ENCODE measurements around the gene RET.

The RET gene

DNA sequence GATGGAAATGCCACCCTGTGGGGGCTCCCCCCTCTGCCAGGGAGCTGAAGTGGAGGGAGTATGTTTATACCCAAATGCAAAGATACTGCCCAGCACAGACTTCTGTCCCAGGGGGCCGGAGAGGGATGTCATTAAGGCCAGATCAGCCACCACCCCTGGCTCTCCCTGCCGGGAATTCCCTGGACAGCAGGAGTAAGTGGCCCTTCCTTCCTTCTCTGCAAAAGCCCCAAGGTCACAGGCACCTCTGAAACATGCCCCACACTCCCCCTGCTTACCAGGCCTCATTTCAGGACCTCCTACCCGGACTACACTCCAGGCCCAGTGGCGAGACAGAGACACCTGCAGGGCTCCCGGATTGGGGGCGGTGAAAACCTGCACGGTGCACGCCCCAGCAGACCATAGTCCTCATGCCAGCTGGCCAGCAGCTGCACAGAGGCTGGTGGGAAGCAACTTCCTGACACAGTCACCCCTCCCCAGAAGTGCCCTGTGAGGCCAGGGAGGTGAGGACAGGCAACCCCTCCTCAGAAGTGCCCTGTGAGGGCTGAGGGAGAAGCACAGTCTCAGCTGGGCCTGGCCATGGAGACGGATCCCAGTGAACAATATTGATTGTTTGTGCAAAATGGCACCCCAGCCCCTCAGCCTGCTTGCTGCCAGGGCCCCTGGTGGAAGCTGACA, 33.0 kb upstream of the RET start:
- no peak overlapping the region for H3K4me2 ChIP-seq (ENCODE audit: insufficient read depth, low read length)
- no peak overlapping the region for H3K9ac ChIP-seq (ENCODE audit: low read depth, low read length)
- H4K20me1 ChIP-seq (ENCODE audit: insufficient read depth, low read length), result no peaks in the 10 kb centered on the region
- no peak for ATAC-seq (ENCODE audit: insufficient read depth, low read depth)
- peaks cover 6% of the 10 kb centered on the region for H3K4me1 ChIP-seq (ENCODE audit: insufficient read depth, low read length)
- no peaks in the 10 kb centered on the region for H3K36me3 ChIP-seq (ENCODE audit: insufficient read depth, low read length)
- H3K79me2 ChIP-seq (ENCODE audit: insufficient read depth, low read length), result no peaks in the 10 kb centered on the region
- H3K27ac ChIP-seq (ENCODE audit: low read length), result no peak overlapping the region
- TF ChIP-seq, protein P1, sequence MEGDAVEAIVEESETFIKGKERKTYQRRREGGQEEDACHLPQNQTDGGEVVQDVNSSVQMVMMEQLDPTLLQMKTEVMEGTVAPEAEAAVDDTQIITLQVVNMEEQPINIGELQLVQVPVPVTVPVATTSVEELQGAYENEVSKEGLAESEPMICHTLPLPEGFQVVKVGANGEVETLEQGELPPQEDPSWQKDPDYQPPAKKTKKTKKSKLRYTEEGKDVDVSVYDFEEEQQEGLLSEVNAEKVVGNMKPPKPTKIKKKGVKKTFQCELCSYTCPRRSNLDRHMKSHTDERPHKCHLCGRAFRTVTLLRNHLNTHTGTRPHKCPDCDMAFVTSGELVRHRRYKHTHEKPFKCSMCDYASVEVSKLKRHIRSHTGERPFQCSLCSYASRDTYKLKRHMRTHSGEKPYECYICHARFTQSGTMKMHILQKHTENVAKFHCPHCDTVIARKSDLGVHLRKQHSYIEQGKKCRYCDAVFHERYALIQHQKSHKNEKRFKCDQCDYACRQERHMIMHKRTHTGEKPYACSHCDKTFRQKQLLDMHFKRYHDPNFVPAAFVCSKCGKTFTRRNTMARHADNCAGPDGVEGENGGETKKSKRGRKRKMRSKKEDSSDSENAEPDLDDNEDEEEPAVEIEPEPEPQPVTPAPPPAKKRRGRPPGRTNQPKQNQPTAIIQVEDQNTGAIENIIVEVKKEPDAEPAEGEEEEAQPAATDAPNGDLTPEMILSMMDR (IDR thresholded peaks at IDR 0.05; ENCODE audit: borderline replicate concordance, extremely low read depth, low read length, poor library complexity, severe bottlenecking), result no peak
- no peak for TF ChIP-seq EZH2 (IDR thresholded peaks at IDR 0.05; ENCODE audit: borderline replicate concordance, low read depth, low read length, severe bottlenecking)
- DNase-seq, result no peak
- H3K27me3 ChIP-seq (ENCODE audit: insufficient read depth, low read length, poor library complexity), result no peaks in the 10 kb centered on the region
- H2AFZ ChIP-seq (ENCODE audit: low read depth, low read length), result no peak overlapping the region
- no peak overlapping the region for H3K4me3 ChIP-seq (ENCODE audit: low read depth in 1 of 2, low read length in 2 of 2)
- no peaks in the 10 kb centered on the region for H3K9me3 ChIP-seq (ENCODE audit: insufficient read depth, low read length, severe bottlenecking)

DNA sequence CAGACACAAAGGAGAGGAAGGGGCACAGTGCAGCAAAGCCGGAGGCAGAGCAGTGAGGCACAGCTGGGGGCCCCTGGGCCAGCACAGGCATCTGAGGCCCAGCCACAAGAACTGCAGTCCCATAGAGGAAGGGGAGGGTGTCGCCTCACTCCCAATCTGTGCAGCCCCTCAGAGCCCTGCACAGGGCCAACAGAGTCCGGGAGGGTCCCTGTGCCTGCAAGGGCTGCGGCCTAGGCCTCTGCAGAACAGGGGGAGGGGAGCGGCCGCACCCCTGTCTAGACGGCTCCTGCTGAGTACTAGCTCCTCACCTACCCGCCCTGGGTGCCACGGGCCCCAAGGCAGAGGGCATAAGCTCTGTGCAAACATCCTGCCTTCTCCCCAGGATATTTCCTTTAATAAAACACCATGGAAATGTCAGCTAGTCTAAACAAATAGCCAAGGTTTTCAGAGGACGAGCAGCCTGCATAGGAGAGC, 32.4 kb upstream of the RET start:
- ATAC-seq (ENCODE audit: insufficient read depth, low read depth), result no peak
- Histone ChIP-seq H3K9ac (ENCODE audit: low read depth, low read length) (no peak overlapping the region), H3K9me3 (ENCODE audit: insufficient read depth, low read length, severe bottlenecking) (no peaks in the 10 kb centered on the region), H3K79me2 (ENCODE audit: insufficient read depth, low read length) (no peaks in the 10 kb centered on the region), H3K27me3 (ENCODE audit: insufficient read depth, low read length, poor library complexity) (no peaks in the 10 kb centered on the region), H3K36me3 (ENCODE audit: insufficient read depth, low read length) (no peaks in the 10 kb centered on the region), H3K4me1 (ENCODE audit: insufficient read depth, low read length) (peaks cover 6% of the 10 kb centered on the region), H2AFZ (ENCODE audit: low read depth, low read length) (no peak overlapping the region), H3K27ac (ENCODE audit: low read length) (no peak overlapping the region), H3K4me3 (ENCODE audit: low read depth in 1 of 2, low read length in 2 of 2) (no peak overlapping the region), H3K4me2 (ENCODE audit: insufficient read depth, low read length) (no peak overlapping the region), H4K20me1 (ENCODE audit: insufficient read depth, low read length) (no peaks in the 10 kb centered on the region)
- no peak for TF ChIP-seq EZH2 (IDR thresholded peaks at IDR 0.05; ENCODE audit: borderline replicate concordance, low read depth, low read length, severe bottlenecking)
- TF ChIP-seq, protein P1 (IDR thresholded peaks at IDR 0.05; ENCODE audit: borderline replicate concordance, extremely low read depth, low read length, poor library complexity, severe bottlenecking), result no peak
- no peak for DNase-seq

GRCh38 chr10:43044961-43045621, 31.8 kb upstream of the RET start:
- Histone ChIP-seq H3K27ac (ENCODE audit: low read length) (no peak overlapping the region), H3K4me3 (ENCODE audit: low read depth in 1 of 2, low read length in 2 of 2) (no peak overlapping the region), H3K4me2 (ENCODE audit: insufficient read depth, low read length) (no peak overlapping the region), H3K9me3 (ENCODE audit: insufficient read depth, low read length, severe bottlenecking) (no peaks in the 10 kb centered on the region), H3K4me1 (ENCODE audit: insufficient read depth, low read length) (peaks cover under 1% of the 10 kb centered on the region; the same call in 1 of the 2 replicates), H2AFZ (ENCODE audit: low read depth, low read length) (no peak overlapping the region), H3K9ac (ENCODE audit: low read depth, low read length) (no peak overlapping the region), H3K36me3 (ENCODE audit: insufficient read depth, low read length) (no peaks in the 10 kb centered on the region), H3K79me2 (ENCODE audit: insufficient read depth, low read length) (no peaks in the 10 kb centered on the region), H3K27me3 (ENCODE audit: insufficient read depth, low read length, poor library complexity) (no peaks in the 10 kb centered on the region), H4K20me1 (ENCODE audit: insufficient read depth, low read length) (no peaks in the 10 kb centered on the region)
- TF ChIP-seq, protein P1 (IDR thresholded peaks at IDR 0.05; ENCODE audit: borderline replicate concordance, extremely low read depth, low read length, poor library complexity, severe bottlenecking), result no peak
- TF ChIP-seq EZH2 (IDR thresholded peaks at IDR 0.05; ENCODE audit: borderline replicate concordance, low read depth, low read length, severe bottlenecking), result no peak
- ATAC-seq (ENCODE audit: insufficient read depth, low read depth), result no peak
- DNase-seq, result no peak

Data from DND-41 (cell line).